DMS53 treated with DMSO at 0.1 percent for 48 hours (cell line): ENCODE measurements around the gene FSIP1.

Experiments used
- DNase-seq: peaks from one replicate; lab custom pipeline; 2025; ENCODE audit not compliant: unreplicated experiment; lab: John Stamatoyannopoulos, UW

Gene FSIP1

GRCh38 chr15:39792844-39793335 lies 10.2 kb upstream of the FSIP1 start:
- DNase-seq, result no peak

GRCh38 chr15:39792025-39792843 lies 9.6 kb upstream of the FSIP1 start:
- DNase-seq, result no peak

- no peak for DNase-seq
Measured at GRCh38 chr15:39789736-39790135, 7.1 kb upstream of the FSIP1 start.

- DNase-seq, result no peak
Measured at GRCh38 chr15:39788800-39789565, 6.3 kb upstream of the FSIP1 start.

- DNase-seq, result no peak
Measured at GRCh38 chr15:39788108-39788507, 5.5 kb upstream of the FSIP1 start.

GRCh38 chr15:39787479-39787878 lies 4.8 kb upstream of the FSIP1 start:
- no peak for DNase-seq

- peak; percentile 27 for DNase-seq
Measured at GRCh38 chr15:39786447-39787056, 3.9 kb upstream of the FSIP1 start.

GRCh38 chr15:39785841-39786240 lies 3.2 kb upstream of the FSIP1 start:
- no peak for DNase-seq

- peak; percentile 0 for DNase-seq
Measured at GRCh38 chr15:39785139-39785538, 2.5 kb upstream of the FSIP1 start.

- DNase-seq, result no peak
Measured at GRCh38 chr15:39784638-39785037, 2.0 kb upstream of the FSIP1 start.

- peak; percentile 2 for DNase-seq
Measured at GRCh38 chr15:39784125-39784524, 1.5 kb upstream of the FSIP1 start.

- no peak for DNase-seq
Measured at GRCh38 chr15:39783244-39783820, 691 bp upstream of the FSIP1 start.

- no peak for DNase-seq
Measured at GRCh38 chr15:39781967-39782302, 706 bp downstream of the FSIP1 start.

GRCh38 chr15:39781147-39781966 lies 1.3 kb downstream of the FSIP1 start:
- no peak for DNase-seq

- no peak for DNase-seq
Measured at GRCh38 chr15:39778021-39778420, 4.6 kb downstream of the FSIP1 start.

GRCh38 chr15:39777496-39777895 lies 5.1 kb downstream of the FSIP1 start:
- no peak for DNase-seq

GRCh38 chr15:39776068-39776467 lies 6.6 kb downstream of the FSIP1 start:
- DNase-seq, result no peak

GRCh38 chr15:39774688-39775267 lies 7.9 kb downstream of the FSIP1 start:
- no peak for DNase-seq

GRCh38 chr15:39770748-39771689 lies 11.6 kb downstream of the FSIP1 start:
- DNase-seq, result no peak
